ENCODE data around the gene POU2F3.

- TF ChIP-seq CTCF (IDR thresholded peaks at IDR 0.05), result no peak
- TF ChIP-seq POLR2A (IDR thresholded peaks at IDR 0.05), result no peak
Measured at GRCh38 chr11:120248551-120249278, 8.8 kb downstream of the POU2F3 start.
